Stimulated activated CD8-positive, alpha-beta memory T cell treated with anti-CD3 and anti-CD28 coated beads, Interleukin-12 subunit alpha, Interleukin-12 subunit beta, amount 100 ng/mL, for 24 hours (primary cell): Measurements from ENCODE around the gene KHDRBS2.

ENCODE experiments used
- DNase-seq: peaks from one replicate; pipeline ENCODE4 v3.0.0-alpha.2; 2020; ENCODE audit errors: extremely low read depth

Gene KHDRBS2

DNA sequence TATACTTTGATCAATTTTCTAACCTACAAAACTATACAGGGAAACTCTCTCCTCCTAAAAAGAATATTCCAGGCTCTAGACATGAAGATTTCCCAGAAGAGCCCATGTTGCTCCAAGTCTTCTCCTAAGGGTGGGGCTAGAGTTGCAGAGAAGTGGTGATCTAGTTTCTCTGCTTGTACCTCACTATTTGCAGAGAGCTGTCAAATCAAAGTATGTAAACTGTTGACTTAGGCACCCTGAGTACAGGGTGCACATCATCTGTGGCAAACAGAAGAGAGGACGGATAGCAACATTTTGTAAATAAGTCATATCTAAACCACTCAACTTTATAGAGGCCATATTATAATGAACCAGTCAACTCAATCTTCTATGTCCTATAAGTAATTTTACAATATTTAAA, 250.1 kb downstream of the KHDRBS2 start:
- no peak for DNase-seq

DNA sequence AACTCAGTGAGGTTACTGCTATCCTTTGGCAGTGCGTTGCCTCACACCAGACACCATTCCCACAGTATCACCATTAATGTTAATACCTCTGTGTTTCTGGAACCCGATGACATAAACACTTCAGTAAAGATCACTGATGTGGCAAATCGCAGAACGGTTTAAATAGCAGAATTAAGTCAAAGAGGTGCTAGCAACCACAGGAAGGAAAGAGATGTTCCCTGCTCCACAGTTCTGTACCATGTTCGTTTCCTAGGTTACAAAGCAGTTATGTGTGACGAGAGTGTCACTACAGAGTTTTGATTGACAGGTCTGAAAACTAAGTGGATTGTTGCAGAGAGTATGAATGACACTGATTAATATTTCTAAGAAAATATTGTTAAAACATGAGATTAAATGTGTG, 272.3 kb downstream of the KHDRBS2 start:
- DNase-seq: no peak

DNA sequence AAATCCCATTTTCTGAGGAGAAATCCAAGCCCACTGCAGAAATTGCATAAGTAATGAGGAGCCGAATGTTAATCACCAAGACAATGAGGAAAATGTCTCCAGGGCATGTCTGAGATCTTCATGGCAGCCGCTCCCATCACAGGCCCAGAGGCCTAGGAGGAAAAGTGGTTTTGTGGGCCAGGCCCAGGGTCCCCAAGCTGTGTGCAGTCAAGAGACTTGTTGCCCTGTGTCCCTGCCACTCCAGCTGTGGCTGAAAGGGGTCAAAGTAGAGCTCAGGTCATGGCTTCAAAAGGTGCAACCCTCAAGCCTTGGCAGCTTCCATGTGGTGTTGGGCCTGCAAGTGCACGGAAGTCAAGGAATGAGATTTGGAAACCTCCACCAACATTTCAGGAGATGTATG, 276.6 kb downstream of the KHDRBS2 start:
- no peak for DNase-seq

DNA sequence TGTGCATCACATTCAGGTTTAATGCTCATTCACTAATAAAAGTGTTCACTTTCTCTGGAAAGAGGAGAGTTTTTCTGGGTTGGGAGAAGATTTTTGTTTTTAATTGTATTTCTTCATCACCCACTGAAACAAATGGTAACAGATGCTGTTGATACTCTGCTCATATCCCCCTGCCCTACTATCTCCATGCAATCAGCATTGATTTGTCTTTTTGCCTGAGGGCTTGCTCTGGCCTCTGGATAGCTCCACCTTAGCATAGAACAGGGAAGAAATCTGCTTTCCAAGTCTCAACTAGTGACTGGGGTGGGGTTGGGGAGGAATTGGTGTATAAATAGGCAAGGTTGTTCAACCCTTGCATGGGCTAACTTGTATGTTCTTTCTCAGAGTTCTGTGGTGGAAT, 296.4 kb downstream of the KHDRBS2 start:
- no peak for DNase-seq

DNA sequence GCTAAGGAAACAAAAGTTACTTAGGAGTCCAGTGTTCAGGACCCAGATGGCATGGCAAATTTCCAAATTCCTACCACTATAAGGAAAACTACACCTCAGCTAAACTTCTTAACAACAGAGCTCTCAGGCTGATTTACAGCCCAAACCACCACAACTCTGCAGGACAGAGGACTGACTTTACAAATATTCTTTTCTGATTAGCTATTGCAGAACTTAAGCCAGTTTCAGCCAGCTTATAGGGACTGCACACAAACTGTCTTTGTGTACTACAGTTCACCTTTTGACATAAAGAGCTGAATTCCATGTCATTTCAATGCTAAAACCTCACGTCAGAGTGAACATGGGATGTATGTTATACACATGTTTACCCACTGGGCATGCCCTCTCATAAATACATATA, 305.4 kb downstream of the KHDRBS2 start:
- no peak for DNase-seq

DNA sequence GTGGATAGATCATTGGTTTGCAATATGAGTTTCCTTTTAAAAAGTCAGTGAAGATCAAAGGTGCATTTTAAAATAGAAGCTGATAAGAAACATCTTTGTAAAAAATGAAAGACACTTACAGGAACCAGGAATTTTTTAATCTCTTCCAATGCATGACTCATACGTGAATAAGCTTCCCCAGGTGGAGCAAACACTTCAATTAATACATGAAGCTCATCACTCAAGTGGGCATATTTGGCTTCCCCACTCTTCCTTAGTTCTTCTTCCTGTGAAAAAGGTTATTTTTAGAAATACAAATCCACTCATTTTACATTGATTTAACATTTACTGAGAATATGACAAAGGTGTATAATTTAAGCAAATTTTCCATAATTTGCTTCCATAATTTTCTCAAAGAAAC, 308.1 kb downstream of the KHDRBS2 start:
- no peak for DNase-seq

DNA sequence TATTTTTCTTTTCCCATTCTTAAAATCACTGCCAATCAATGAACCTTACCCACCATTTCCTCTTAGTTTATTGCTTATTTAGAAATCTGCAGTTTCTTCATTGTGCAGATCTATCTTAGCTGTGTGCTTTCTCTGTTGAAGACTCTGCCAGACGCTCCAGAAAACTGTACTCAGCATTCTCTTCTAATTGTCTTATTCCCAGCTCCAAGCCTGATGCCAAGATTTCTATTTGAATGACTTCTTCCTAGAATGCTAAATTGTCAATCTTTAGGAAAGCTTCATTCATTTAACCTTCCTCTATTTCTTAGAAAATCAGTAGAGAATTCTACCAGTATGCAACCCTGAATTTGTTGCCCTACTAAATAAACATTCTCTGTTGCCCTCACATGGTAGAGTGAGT, 308.9 kb downstream of the KHDRBS2 start:
- DNase-seq: no peak

DNA sequence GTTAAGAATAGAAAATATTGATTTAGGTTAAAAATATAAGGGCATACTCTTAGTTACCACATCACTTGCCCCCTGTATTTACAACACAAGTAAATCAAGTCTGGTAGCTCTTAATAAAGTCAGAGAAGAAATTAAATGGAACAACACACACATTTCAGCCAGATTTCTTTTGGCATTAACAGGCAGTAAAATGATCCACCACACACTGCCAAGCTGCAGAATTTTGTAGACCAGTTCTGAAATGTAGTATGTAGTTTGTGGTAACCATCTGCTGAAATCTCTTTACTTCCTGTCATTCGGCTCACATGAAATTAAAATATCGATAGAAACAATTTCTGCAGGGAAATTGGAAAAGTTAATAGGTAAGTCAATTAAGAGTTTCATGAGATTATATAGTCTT, 326.8 kb downstream of the KHDRBS2 start:
- DNase-seq: no peak

DNA sequence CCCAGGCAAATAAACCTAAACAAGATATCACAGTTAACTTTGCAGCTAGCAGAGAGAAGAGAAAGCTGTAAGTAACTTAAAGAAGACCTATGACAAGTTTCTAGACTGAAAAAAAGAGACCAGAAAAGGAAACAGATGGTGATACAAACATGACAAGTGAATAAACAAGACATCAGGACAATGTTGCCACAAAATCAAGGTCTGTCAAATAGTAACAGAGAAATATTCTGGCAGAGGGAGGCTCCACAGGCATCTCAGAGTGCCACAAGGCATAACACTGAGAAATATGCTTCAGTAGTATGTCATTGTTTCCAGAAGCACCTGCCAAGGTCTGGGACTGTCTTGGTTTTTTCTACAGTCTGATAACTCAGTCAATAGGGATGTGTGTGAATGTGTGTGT, 332.2 kb downstream of the KHDRBS2 start:
- no peak for DNase-seq

DNA sequence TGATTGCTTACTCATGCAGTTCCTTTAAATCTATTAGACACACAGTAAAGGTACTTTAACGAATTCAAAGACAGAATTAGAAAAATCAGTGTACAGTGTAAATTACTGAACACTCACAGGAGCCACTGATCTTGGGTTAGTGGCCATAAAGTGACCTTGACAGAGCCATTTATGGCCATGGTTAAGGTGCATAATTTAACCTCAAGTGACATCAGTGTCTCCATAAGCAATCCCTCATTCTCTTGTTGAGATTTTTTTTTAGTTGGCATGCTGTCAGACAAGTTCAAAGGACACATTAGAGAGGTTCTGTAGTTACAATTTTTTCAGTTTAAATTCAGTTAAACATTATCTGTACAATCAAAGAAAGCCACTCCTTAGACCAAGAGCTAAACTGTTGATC, 334.4 kb downstream of the KHDRBS2 start:
- DNase-seq: no peak

DNA sequence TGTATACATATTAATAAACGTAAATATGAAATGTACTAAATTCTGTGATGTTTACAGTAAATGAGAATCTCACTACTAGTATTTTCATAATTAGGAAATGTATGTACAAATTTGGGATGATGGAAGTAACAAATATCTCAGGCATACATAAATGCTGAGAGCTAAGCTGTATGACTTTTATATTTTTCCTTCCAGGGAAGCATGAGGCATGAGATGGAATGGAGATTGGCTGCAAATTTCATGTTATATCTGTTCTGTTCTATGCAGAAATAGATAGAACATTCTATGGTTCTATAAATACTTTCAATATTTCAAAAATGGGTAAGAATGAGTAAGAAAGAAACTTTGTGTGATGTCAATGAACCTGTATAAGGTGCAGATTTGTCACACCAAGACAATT, 335.2 kb downstream of the KHDRBS2 start:
- no peak for DNase-seq

DNA sequence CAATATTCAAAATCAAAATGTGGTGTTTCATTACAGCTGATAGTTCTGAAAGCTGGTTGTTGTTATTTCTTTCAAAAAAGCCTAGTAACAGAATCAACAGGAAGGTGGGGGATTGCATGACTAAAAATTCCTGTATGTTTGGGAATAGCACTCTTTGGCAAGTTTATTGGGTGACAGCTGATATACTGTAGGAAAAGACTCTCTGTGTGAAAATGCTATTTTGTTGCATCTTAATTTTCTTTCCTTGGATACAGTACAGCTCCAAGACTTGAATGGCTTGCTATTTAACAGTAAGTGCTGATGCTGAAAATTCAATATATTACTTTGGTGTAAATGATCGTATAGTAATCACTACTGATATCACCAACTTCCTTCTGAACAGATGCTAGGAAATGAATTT, 336.1 kb downstream of the KHDRBS2 start:
- no peak for DNase-seq

DNA sequence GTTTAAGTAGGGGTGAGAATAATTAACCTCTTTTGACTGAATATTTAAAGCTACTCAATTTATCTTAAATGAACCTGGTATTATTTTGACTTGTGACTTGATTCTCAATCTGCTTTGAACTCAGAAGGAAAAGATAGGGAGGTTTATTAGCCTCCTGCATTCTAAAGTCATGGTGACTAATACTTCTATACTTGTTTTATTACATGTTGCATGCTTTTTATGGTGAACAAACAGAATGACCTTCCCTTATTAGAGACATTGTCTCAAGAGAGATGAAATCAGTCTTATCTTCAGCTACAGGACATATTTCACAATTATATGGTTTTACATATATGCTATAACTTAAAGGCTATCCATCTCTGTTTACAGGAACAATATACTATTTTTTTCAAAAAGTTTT, 336.9 kb downstream of the KHDRBS2 start:
- no peak for DNase-seq

DNA sequence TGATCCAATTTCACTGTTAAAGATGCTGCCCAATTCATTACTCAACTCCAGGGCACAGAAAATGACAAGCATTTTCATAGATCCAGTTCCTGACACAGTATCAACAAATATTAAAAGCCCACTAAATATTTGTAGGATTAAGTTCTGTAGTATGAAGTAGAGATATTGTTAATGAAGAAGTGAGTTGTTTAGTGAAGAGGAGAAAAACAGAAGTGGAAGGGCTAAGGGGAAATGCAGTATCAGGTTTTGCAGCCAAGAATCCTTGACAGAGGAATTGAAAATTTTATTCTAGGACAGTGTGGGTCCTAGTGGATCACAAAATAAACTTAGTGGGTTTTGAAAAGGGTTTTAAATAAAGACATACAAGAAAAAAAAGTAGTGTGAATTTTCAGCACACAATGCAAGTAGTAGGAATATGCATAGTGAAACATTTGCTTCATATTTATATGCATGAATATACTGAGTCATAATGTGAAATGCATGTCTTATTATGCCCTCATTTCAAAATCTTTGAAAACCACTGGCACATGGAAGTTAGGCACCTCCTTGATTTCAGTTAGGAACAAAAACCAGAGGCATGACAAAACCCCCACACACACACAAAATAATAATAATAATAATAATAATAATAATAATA, 338.6 kb downstream of the KHDRBS2 start:
- no peak for DNase-seq

DNA sequence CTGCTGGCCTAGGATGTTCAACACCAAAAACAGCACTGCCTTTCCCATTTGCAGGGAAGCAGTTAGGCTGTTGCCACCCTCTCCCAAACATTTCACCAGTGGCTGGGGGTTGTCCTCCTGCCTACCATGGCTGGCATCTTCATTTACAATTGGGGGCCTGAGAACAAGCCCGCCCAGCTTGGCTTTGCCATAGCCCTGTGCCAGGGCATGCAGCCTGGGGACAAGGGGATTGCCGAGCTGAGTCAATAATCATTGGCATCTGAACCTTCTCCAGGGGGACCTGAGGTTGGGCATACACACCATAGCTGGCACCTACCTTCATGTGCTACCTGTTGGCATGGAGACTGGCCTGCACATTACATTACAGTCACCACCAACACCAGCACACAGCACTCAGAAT, 345.1 kb downstream of the KHDRBS2 start:
- no peak for DNase-seq

DNA sequence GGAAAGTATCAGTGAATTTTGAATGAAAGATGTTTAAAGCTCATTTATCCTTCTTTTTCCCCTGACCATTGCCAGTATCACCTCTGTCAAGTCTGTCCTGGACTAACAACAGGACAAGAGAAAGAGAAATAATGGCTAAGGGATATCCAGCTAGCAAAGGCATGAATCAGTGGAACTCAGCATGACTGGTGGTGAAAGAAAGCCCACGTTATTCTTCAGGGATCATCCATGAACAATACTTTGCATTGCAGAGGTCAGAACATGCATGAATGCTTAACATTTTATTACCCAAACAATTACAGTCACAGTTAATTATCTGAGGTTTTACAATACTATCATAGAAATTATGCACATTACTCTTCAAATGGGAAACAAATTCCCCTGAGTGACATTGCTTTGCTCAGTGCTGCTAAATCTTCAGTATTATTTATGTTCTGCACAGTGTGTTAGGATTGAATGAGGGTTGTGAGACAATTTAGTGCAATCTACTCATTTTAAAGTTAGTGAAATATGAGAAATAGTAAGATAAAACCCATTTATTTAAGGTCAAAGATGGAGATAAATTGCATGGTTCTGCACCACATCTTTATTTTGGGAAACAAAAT, 350.7 kb downstream of the KHDRBS2 start:
- DNase-seq: no peak

DNA sequence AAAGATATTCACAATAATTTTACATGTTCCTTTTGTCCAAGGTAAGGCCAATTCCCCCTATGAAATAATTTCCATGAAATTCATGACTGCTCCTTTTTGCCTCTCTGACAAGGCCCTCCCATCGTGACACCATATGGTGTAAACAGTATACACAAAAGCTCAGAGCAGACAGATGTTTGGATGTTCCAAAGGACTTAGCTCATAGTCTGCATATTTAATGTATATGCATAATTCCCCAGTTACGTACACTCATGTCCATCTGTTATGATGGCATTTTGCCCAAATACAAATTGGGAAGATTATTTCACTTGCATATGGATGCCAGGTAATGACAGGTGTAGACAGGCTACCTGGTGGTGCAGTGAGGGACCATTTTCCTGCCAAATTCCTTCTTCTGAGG, 376.5 kb downstream of the KHDRBS2 start:
- DNase-seq: no peak

DNA sequence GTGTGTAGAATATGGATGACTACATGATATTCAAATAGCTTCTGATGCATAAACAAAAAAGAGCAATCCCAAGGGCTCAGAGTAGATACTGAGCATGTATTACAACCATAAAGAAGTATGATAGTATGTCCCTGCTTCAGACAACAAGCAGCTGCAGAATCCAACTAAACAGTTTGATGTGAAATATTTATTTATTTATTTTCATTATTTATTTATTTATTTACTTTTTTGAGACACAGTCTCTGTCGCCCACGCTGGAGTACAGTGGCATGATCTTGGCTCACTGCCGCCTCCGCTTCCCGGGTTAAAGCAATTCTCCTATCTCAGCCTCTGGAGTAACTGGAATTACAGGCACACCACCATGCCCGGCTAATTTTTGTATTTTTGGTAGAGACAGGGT, 384.3 kb downstream of the KHDRBS2 start:
- no peak for DNase-seq

DNA sequence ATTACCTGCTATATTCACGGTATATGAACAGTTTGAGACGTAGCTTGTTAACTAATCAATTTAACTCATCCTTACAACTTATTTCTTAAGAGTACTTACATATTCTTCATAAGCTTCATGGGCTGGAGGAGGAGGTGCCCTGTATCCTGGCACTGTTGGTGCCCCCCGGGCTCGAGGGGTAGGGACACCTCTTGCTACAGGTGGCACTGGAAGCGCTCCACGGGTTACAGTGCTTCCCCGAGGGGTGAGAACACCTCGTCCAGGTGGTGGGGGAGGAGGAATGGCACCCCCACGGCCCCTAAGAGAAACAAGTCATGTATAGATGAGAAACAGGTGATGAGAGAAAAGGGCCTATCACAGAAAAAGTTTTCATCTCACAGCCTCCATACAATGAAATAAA, 391.5 kb downstream of the KHDRBS2 start:
- DNase-seq: no peak

DNA sequence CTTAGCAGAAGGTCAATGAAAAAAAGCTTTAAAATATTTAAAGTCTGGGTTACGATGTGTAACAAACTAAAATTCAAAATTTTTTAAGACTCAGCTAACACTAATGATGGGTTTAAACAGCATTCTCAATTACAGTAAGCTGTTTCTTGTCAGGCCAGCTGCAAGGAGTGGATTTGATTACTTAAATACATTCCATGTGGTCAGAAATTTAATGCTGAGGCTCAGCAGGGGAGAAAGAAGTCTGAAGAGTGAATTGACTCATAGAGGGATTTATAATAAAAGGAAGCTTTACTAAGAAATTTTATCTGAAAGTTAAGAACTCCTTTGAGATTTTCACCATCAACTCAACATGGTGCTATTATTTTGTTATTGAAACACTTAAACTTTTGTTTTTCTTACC, 398.6 kb downstream of the KHDRBS2 start:
- no peak for DNase-seq

DNA sequence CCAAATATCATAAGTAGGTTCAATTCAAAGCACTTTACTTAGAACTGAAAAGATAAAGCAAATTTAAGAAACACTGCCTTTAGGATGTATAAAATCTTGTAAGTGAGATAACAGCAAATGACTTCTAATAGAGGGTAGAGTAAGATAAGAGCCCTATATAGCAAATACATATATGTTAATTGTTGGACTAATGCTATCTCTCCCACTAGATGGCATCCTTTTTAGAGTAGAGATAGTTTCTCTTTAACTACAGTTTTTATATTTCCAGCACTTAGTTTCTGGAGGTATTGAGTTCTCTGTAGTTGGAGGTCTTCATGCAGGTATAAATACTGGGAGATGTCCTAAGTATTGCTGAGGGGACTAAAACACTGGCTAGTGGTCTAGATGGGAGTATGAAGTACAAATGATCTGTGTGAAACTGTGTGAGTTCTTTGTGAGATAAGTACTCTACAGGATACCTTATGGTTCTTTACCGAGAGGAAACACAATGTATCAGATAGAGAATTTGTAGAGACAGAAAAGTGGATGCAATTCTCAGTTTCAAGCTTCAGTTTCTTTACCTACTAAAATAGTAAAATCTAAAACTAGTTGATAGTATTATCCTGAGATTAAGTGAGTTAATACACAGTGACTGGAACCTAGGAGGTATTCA, 399.3 kb downstream of the KHDRBS2 start:
- DNase-seq: no peak

DNA sequence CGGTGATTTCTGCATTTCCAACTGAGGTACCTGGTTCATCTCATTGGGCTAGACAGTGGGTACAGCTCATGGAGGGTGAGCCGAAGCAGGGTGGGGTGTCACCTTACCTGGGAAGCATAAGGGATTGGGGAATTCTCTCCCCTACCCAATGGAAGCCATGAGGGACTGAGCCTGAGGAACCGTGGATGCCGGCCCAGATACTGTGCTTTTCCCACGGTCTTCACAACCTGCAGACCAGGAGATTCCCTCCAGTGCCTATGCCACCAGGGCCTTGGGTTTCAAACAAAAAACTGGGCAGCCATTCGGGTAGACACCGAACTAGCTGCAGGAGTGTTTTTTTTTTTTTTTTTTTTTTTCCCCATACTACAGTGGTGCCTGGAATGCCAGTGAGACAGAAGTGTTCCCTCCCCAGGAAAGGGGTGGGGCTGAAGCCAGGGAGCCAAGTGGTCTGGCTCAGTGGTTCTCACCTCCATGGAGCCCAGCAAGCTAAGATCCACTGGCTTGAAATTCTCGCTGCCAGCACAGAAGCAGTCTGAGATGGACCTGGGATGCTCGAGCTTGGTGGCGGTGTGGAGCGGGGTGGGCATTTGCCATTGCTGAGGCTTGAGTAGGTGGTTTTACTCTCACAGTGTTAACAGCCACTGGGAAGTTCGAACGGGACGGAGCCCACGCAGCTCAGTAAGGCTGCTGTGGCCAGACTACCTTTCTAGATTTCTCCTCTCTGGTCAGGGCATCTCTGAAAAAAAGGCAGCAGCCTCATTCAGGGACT, 416.2 kb downstream of the KHDRBS2 start:
- DNase-seq: no peak

DNA sequence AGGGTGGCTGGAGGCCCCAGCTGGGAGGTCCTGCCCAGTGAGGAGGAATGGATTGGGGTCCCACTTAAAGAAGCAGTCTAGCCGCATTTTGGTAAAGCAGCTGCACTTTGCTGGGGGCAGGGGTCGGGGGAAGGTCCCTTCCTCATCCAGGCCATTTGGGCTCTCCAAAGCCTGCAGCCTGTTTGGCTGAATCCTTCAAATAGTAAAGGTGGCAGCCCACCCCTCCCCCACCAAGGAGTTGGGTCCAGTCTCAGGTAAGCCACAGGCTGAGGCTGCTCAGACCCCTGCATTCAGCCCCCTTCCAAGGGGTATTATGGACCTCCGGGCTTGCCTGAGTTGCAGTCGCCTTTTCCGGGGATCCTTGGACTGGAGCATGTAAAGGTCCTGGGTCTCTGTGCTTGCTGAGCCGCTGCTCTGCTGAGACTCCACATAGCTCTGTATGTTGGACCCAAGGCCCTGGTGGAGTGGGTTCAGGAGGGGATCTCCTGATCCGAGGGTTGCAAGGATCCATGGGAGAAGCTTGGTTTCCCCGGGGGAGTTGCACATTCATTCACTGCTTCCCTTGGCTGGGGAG, 417.4 kb downstream of the KHDRBS2 start:
- no peak for DNase-seq
